Measurements from ENCODE around the gene FNDC3B.

FNDC3B gene

DNA sequence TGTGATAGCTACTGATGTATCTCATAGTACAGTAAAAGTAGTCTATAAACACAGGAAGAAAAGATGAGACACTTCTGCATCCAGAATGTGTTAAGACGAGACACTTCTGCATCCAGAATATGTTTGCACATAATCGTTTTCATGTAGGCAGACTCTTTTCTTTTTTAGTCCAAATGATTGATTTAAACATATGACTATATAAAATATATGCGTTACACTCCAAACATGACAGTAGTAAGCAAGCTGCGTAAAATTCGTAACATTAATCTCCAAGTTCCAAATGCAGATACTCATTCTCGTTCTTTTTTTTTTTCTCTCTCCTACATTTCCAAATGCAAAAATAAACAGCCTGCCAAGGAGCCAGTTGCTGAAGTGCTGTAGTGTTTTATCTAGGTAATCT, 82.6 kb downstream of the FNDC3B start:
- DNase-seq: no peak

- DNase-seq: no peak
These were observed 84.9 kb downstream of the FNDC3B start for GRCh38 chr3:172124271-172124670.

GRCh38 chr3:172125053-172125452, 85.7 kb downstream of the FNDC3B start:
- DNase-seq: no peak

- DNase-seq: no peak
These were observed 86.6 kb downstream of the FNDC3B start for GRCh38 chr3:172125963-172126457.

GRCh38 chr3:172126741-172127140, 87.4 kb downstream of the FNDC3B start:
- DNase-seq: no peak

- DNase-seq: no peak
These were observed 87.8 kb downstream of the FNDC3B start for GRCh38 chr3:172127141-172127540.

GRCh38 chr3:172127929-172128580, 88.7 kb downstream of the FNDC3B start:
- DNase-seq: no peak

DNA sequence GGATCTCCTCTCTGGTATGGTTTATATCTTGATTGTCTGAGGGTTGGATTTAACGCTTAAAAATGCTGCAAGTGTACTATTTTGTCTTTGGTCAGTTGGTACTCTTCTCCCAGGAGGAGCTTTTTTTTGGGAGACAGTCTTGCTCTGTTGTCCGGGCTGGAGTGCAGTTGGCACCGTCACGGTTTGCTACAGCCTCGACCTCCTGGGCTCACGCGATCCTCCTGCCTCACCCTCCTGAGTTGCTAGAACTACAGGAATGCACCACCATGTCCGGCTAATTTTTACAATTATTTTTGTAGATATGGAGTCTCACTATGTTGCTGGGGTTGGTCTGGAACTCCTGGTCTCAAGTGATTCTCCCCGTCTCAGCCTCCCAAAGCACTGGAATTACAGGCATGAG, 89.5 kb downstream of the FNDC3B start:
- DNase-seq: no peak

DNA sequence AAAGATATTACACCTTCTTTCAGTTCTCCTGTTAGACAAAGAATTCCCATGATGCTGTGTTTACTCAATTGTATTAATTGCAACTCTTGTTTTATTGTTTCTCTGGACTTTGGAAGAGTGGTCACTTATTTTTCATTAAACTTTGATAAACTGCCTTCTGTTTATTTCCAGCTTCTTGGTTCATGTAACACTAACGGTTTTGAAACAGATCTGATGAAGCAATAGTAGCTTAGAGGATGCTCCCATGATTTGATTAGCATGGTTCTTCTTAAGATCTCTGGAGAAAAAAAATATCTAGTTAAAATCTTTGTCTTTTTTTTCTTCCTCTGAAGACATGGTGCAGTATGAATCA, 90.1 kb downstream of the FNDC3B start:
- DNase-seq: no peak

- DNase-seq: peak; percentile 54
These were observed 90.7 kb downstream of the FNDC3B start for GRCh38 chr3:172129850-172130716.

GRCh38 chr3:172130717-172131050, 91.3 kb downstream of the FNDC3B start:
- DNase-seq: no peak

DNA sequence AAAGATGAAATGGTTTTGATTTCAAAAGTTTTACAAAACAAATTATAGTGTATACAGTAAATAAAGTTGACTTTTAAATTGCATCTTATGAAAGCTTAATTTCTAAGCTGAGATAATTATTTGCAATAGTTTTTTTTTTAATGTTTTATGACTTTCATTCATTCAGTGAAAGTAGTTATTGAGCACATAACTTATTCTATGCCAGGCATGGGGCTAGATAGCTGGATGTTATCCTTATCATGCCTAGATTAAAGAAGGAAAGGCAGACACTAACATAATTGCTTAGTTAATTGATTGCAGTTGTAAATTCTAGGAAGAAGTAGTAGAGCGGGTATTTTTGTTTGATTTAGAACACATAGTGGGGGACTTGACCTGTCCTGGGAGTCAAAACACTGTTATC, 92.4 kb downstream of the FNDC3B start:
- DNase-seq: no peak

DNA sequence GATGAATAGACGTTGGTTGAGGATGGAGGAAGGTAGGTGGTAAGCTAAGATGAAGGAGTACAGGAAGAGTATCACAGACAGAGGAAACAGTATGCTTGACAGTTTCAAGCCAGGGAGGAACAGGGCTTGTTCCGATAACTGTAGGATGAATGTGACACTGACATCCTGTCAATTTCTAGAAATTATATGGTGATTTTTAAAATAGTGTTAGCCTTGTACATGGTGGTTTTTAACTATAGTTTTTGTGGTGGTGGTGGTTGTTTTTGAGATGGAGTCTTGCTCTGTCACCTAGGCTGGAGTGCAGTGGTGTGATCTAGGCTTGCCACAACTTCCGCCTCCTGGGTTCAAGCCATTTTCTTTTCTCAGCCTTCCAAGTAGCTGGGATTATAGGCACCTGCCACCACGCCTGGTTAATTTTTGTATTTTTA, 92.8 kb downstream of the FNDC3B start:
- no peak for DNase-seq

DNA sequence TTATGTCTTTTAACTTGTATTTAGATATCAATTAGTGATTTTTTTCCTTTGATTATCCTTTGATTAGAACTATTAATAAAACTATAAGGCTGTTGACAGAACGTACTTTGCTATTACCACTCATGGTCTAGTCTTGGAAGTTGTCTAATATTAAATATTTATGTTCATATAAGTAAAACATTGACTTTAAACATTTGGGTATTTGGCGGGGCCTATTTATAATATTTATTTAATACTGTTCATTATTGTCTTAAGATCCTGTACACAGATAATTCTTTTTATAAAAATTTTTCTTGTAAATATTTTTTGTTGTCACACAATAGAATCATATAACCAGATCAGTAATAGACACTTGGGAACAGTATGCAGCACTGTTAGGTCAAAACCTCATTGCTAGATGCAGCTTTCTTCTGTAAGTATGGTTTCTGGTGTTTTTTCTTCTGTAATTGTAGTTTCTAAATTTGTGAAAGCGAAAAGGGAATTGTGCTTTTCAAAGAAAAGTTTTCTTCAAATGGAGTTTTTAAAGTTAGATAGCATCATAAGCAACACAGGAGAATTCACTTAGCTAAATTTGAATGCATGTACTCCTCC, 93.4 kb downstream of the FNDC3B start:
- no peak for DNase-seq

DNA sequence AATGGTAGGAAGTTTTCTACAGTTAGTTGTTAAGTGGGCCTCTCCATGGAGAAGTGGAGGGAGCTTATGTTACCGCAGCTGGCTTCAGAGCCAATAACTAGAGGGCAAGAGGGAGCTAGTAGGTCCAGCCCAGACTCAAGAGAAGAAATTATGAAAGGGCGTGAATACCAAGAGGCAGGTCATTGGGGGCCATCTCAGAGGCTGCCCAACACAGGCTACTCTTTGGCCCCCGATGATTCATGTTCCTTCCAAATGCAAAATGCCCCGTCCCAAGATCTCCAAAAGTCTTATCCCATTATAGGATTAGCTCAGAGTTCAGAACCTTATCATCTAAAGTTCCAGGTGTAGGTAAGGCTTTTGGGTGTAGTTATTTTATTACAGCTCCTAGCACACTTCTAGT, 94.5 kb downstream of the FNDC3B start:
- no peak for DNase-seq

DNA sequence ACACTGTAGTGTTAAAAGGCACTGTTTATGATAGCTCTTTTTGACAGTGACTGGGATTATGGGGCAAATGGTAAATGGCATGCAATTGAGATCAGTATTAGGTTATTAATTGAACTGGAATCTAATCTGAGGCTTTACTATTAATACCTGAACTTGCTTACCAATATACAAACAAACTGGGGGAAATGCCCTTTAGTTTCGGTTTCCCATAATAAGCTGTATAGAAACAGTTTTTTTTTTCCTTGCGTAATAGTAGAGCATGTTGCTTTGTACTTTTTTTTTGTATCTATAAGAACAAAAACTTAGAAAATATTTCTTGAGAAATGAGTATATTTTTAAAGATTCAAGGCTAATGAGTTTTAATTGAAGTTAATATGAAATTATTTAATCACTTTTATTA, 95.0 kb downstream of the FNDC3B start:
- no peak for DNase-seq

DNA sequence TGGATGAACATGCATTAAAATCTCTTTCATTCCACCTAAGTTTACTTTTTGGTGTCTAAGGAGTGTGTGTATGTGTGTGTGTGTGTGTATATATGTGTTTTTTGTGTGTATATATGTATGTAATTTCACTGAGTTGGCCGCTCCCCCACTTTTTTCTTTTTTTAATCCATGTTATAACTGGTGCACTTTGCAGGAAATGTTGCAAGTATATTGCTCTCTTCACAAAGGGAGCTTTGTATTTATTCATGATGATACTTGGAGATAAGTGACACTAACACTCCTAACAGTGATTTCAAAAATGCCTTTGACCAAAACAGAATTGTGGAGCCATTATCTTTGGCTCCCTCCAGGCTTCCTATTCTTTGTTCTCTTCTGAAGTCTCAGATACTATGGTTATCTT, 95.8 kb downstream of the FNDC3B start:
- no peak for DNase-seq

- no peak for DNase-seq
These were observed 96.4 kb downstream of the FNDC3B start for GRCh38 chr3:172135820-172136219.

GRCh38 chr3:172136330-172136729, 97.0 kb downstream of the FNDC3B start:
- no peak for DNase-seq

- DNase-seq: no peak
These were observed 98.2 kb downstream of the FNDC3B start for GRCh38 chr3:172137287-172138192.

DNA sequence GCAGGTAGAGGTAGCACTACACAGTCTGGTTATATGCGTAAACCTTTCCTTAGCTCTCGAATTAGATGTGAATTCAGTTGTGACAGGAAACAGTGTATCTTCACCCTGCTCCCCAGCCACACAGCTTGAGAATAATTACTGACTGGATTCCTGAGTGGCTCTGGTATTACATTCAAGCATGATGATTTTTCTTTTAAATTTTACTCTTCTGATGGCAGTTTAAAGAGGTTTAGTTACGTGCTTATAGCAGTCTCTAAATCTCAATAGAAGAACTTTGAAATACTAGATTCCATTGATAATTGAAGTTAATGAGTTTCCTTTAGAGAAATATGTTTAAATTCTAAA, 98.8 kb downstream of the FNDC3B start:
- no peak for DNase-seq

DNA sequence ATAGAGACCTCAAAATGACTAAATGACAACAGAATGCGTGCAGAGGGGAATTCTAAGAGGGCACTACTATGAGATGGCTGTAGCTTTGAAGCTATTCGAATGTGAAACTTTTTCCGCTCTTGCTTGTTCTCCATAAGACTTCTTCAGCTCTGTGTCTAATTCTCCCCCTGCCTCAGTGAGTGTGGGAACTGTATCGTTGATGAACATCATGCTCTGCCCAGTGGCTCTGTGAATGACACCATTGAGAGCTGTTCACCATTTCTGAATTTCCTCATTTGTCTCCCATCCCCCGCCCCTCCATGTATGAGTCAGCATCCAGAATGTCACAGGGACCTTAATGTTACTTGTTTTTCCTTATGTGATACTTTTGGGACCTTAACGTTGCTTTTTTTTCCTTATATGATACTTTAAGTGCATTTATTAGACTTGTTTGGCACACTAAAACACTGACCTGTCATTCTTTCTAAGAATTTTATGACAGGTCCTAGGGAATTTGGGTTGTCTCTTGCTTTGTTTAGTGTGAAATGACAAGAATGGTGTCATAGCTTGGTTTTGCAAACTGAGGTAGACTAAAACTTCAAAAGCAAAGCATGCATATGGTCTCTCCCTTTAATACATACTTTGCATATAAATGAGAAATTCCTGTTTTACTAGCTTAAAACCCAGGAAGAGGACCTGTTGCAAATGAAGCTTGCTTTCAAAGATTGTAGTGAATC, 99.6 kb downstream of the FNDC3B start:
- DNase-seq: peak; percentile 45
